ENCODE data around the gene YIPF3. TPM values are rescaled to one million over a fixed set of nuclear protein-coding genes. Genes with fewer than 3 reads are reported as not detected.

The YIPF3 gene
- total RNA-seq, 3 donors from 2014 or later (not counting 1 experiment from before 2014, with no cell fraction given) = 59.3 to 78.4 (median 70.0) TPM

- ATAC-seq = no peak
- Mint-ChIP-seq H3K4me1 (no peaks in the 10 kb centered on the region), H3K4me3 (no peak overlapping the region), H3K36me3 (peaks cover 14% of the 10 kb centered on the region), H3K27me3 (ENCODE audit: low read depth in 2 of 2) (no peaks in the 10 kb centered on the region), H3K27ac (no peak overlapping the region), H3K9me3 (no peaks in the 10 kb centered on the region)
- Histone ChIP-seq H3K27me3 (ENCODE audit: control insufficient read depth, insufficient read depth, low read length) (no peaks in the 10 kb centered on the region), H3K27ac (ENCODE audit: low read length) (no peak overlapping the region), H3K9me3 (ENCODE audit: control insufficient read depth, insufficient read depth, low read length) (no peaks in the 10 kb centered on the region), H3K4me3 (ENCODE audit: low read length) (no peak overlapping the region), H3K36me3 (ENCODE audit: control insufficient read depth, insufficient read depth, low read length) (peaks cover 40% of the 10 kb centered on the region), H3K4me1 (ENCODE audit: control insufficient read depth, insufficient read depth, low read length) (no peaks in the 10 kb centered on the region)
- 80% methylated on average over 1 of the region's 1 CpG for WGBS (ENCODE audit: insufficient coverage)
- TF ChIP-seq CTCF (IDR thresholded peaks at IDR 0.05) = no peak
- intact Hi-C loops (cut with micrococcal nuclease) = no loop called here
- DNase-seq = no peak
These were observed 15.5 kb upstream of the YIPF3 start for GRCh38 chr6:43532201-43532600.

GRCh38 chr6:43524483-43524961 lies 7.8 kb upstream of the YIPF3 start:
- Histone ChIP-seq H3K9me3 (ENCODE audit: control insufficient read depth, insufficient read depth, low read length) (no peaks in the 10 kb centered on the region), H3K27me3 (ENCODE audit: control insufficient read depth, insufficient read depth, low read length) (no peaks in the 10 kb centered on the region), H3K4me1 (ENCODE audit: control insufficient read depth, insufficient read depth, low read length) (no peaks in the 10 kb centered on the region), H3K36me3 (ENCODE audit: control insufficient read depth, insufficient read depth, low read length) (peaks cover 92% of the 10 kb centered on the region), H3K27ac (ENCODE audit: low read length) (no peak overlapping the region), H3K4me3 (ENCODE audit: low read length) (no peak overlapping the region)
- 90% methylated on average over 10 of the region's 10 CpGs for WGBS (ENCODE audit: insufficient coverage)
- no peak overlapping the region for H3K4me3 Mint-ChIP-seq
- H3K27ac Mint-ChIP-seq = no peak overlapping the region
- intact Hi-C loops (cut with micrococcal nuclease) = no loop called here
- H3K4me1 Mint-ChIP-seq = no peaks in the 10 kb centered on the region
- ATAC-seq = no peak
- no peaks in the 10 kb centered on the region for H3K27me3 Mint-ChIP-seq (ENCODE audit: low read depth in 2 of 2)
- TF ChIP-seq CTCF (IDR thresholded peaks at IDR 0.05) = no peak
- H3K9me3 Mint-ChIP-seq = no peaks in the 10 kb centered on the region
- no peak for DNase-seq
- peaks cover 8% of the 10 kb centered on the region for H3K36me3 Mint-ChIP-seq

- ATAC-seq (no peak), DNase-seq (no peak)
- Histone ChIP-seq H3K4me1 (ENCODE audit: control insufficient read depth, insufficient read depth, low read length) (no peaks in the 10 kb centered on the region), H3K27me3 (ENCODE audit: control insufficient read depth, insufficient read depth, low read length) (no peaks in the 10 kb centered on the region), H3K4me3 (ENCODE audit: low read length) (no peak overlapping the region), H3K9me3 (ENCODE audit: control insufficient read depth, insufficient read depth, low read length) (no peaks in the 10 kb centered on the region), H3K27ac (ENCODE audit: low read length) (no peak overlapping the region), H3K36me3 (ENCODE audit: control insufficient read depth, insufficient read depth, low read length) (peaks cover 89% of the 10 kb centered on the region)
- H3K4me3 Mint-ChIP-seq = no peak overlapping the region
- TF ChIP-seq CTCF (IDR thresholded peaks at IDR 0.05) = no peak
- H3K27me3 Mint-ChIP-seq (ENCODE audit: low read depth in 2 of 2) = no peaks in the 10 kb centered on the region
- H3K27ac Mint-ChIP-seq = no peak overlapping the region
- intact Hi-C loops (cut with micrococcal nuclease) = no loop called here
- no peaks in the 10 kb centered on the region for H3K9me3 Mint-ChIP-seq
- H3K36me3 Mint-ChIP-seq = peaks cover 8% of the 10 kb centered on the region
- no peaks in the 10 kb centered on the region for H3K4me1 Mint-ChIP-seq
- WGBS (ENCODE audit: insufficient coverage) = 96% methylated on average over 3 of the region's 3 CpGs
These were observed 6.6 kb upstream of the YIPF3 start for GRCh38 chr6:43523284-43523683.

- H3K9me3 Mint-ChIP-seq = no peaks in the 10 kb centered on the region
- peaks cover 8% of the 10 kb centered on the region for H3K36me3 Mint-ChIP-seq
- no peak overlapping the region for H3K27ac ChIP-seq (ENCODE audit: low read length)
- no peak overlapping the region for H3K4me3 Mint-ChIP-seq
- peaks cover 83% of the 10 kb centered on the region for H3K36me3 ChIP-seq (ENCODE audit: control insufficient read depth, insufficient read depth, low read length)
- DNase-seq = no peak
- peaks cover 4% of the 10 kb centered on the region for H3K4me1 ChIP-seq (ENCODE audit: control insufficient read depth, insufficient read depth, low read length)
- WGBS (ENCODE audit: insufficient coverage) = 93% methylated on average over 8 of the region's 8 CpGs
- H3K4me3 ChIP-seq (ENCODE audit: low read length) = no peak overlapping the region
- no peaks in the 10 kb centered on the region for H3K27me3 Mint-ChIP-seq (ENCODE audit: low read depth in 2 of 2)
- H3K9me3 ChIP-seq (ENCODE audit: control insufficient read depth, insufficient read depth, low read length) = no peaks in the 10 kb centered on the region
- intact Hi-C loops (cut with micrococcal nuclease) = no loop called here
- no peaks in the 10 kb centered on the region for H3K4me1 Mint-ChIP-seq
- ATAC-seq = no peak
- no peak overlapping the region for H3K27ac Mint-ChIP-seq
- no peak for TF ChIP-seq CTCF (IDR thresholded peaks at IDR 0.05)
- H3K27me3 ChIP-seq (ENCODE audit: control insufficient read depth, insufficient read depth, low read length) = no peaks in the 10 kb centered on the region
These were observed 6.0 kb upstream of the YIPF3 start for GRCh38 chr6:43522547-43523261.
